HCT116 (cell line): Measurements from ENCODE around the gene ATRAID. TPM values are rescaled to one million over a fixed set of nuclear protein-coding genes. Genes with fewer than 3 reads are reported as not detected.

Experiments used
- ATAC-seq: fragments of 200-7000 bp; cut with Tn5 transposase; 2 replicates; pipeline ENCODE4 v1.9.1; 2020; ENCODE audit warnings: mild to moderate bottlenecking, moderate library complexity
- BruUV-seq: library from RNA; stranded (reverse); fragments of 400-500 nt; replicated peaks from 2 replicates; lab custom pipeline; 2021; lab: Mats Ljungman, UMichigan
- CTCF ChIA-PET: fragments of 300-600 bp; sonication (Branson Sonifier 250); formaldehyde crosslinking; loops from one replicate; lab custom pipeline; 2021; ENCODE audit warnings: antibody characterized with exemption; lab: Charles Lee
- POLR2A ChIA-PET: fragments of 300-600, 350-600 bp; sonication (Branson Sonifier 250); formaldehyde crosslinking; loops from one replicate; lab custom pipeline; 2021; ENCODE audit warnings: antibody characterized with exemption; lab: Charles Lee
- RAD21 ChIA-PET, 2 experiments: fragments of 300-600 bp; sonication (Branson Sonifier 250); formaldehyde crosslinking; loops; one replicate each; lab custom pipeline; 2023; ENCODE audit warnings: low total read pairs in 2 of 2; ENCODE audit not compliant: uncharacterized antibody in 2 of 2, unreplicated experiment in 2 of 2, low non-redundant PET in 1 of 2; lab: Charles Lee
- DNase-seq: peaks from one replicate; pipeline ENCODE4 v3.0.0-alpha.2; 2010; ENCODE audit warnings: low read depth, low spot score
- H2AFZ ChIP-seq: fragments of 200-600 bp; shearing (Covaris generic), sonication (generic); 2 replicates; pipeline ENCODE4 v1.6.1; 2017; ENCODE audit warnings: low read depth, mixed run types, mixed read lengths, antibody characterized with exemption, low read length; ENCODE audit not compliant: poor library complexity, severe bottlenecking
- H3K27ac ChIP-seq: 2 replicates; pipeline ENCODE4 v1.5.1; 2012; ENCODE audit warnings: low read depth, low read length
- H3K27me3 ChIP-seq: fragments of 200-600 bp; sonication (generic); 2 replicates; pipeline ENCODE4 v1.6.1; 2016; ENCODE audit warnings: mixed run types, low read length, mixed read lengths; ENCODE audit not compliant: insufficient read depth
- H3K36me3 ChIP-seq, 2 experiments: fragments of 200-500 bp in 1 of 2; fragments of 200-600 bp in 1 of 2; sonication (Bioruptor generic) in 1 of 2; sonication (generic) in 1 of 2; 2 replicates each; pipeline versions ENCODE4 v1.5.1 to v1.6.1; 2014 to 2016; ENCODE audit warnings: low read length in 2 of 2, inconsistent platforms in 1 of 2, mixed read lengths in 1 of 2, mixed run types in 1 of 2; ENCODE audit not compliant: insufficient read depth in 2 of 2, control insufficient read depth in 1 of 2
- H3K4me1 ChIP-seq, 2 experiments: fragments of 200-600 bp in 1 of 2; sonication (generic) in 1 of 2; 2 replicates each; pipeline versions ENCODE4 v1.5.1 to v1.6.1; 2012 to 2017; ENCODE audit warnings: low read length in 2 of 2, inconsistent platforms in 1 of 2, mild to moderate bottlenecking in 1 of 2, mixed read lengths in 1 of 2, mixed run types in 1 of 2, moderate library complexity in 1 of 2; ENCODE audit not compliant: insufficient read depth in 2 of 2, control insufficient read depth in 1 of 2
- H3K4me2 ChIP-seq: fragments of 200-600 bp; sonication (generic); 2 replicates; pipeline ENCODE4 v1.6.1; 2017; ENCODE audit warnings: mixed run types, low read length, mixed read lengths
- H3K4me3 ChIP-seq, 2 experiments: fragments of 200-600 bp in 1 of 2; sonication (generic) in 1 of 2; replicated peaks in 1 of 2; 2 replicates each; pipeline ENCODE4 v1.5.1; 2011 to 2016; ENCODE audit warnings: low read length in 2 of 2, control low read depth in 1 of 2, low read depth in 1 of 2, mild to moderate bottlenecking in 1 of 2, mixed read lengths in 1 of 2, mixed run types in 1 of 2
- H3K79me2 ChIP-seq: fragments of 200-600 bp; sonication (generic); 2 replicates; pipeline ENCODE4 v1.6.1; 2017; ENCODE audit warnings: mild to moderate bottlenecking, mixed run types, low read length, moderate library complexity, mixed read lengths; ENCODE audit not compliant: insufficient read depth
- H3K9ac ChIP-seq: fragments of 200-600 bp; sonication (generic); 2 replicates; pipeline ENCODE4 v1.6.1; 2016; ENCODE audit warnings: low read length, mixed read lengths
- H3K9me2 ChIP-seq: fragments of 200-600 bp; sonication (generic), shearing (Covaris generic); 2 replicates; pipeline ENCODE4 v1.6.1; 2017; ENCODE audit warnings: mixed run types, mild to moderate bottlenecking, moderate library complexity; ENCODE audit not compliant: insufficient read depth
- H3K9me3 ChIP-seq, 2 experiments: fragments of 200-500 bp in 1 of 2; fragments of 200-600 bp in 1 of 2; sonication (Bioruptor generic) in 1 of 2; sonication (generic) in 1 of 2; 2 replicates each; pipeline ENCODE4 v1.6.1; 2014 to 2017; ENCODE audit warnings: low read length in 2 of 2, mixed read lengths in 2 of 2, inconsistent platforms in 1 of 2, low read depth in 1 of 2, mild to moderate bottlenecking in 1 of 2, mixed run types in 1 of 2, moderate library complexity in 1 of 2; ENCODE audit not compliant: control insufficient read depth in 1 of 2, insufficient read depth in 1 of 2
- H4K20me1 ChIP-seq: fragments of 200-600 bp; sonication (generic), shearing (Covaris generic); 2 replicates; pipeline ENCODE4 v1.6.1; 2017; ENCODE audit warnings: mixed run types, mild to moderate bottlenecking, moderate library complexity; ENCODE audit not compliant: insufficient read depth
- CBX3 ChIP-seq: IDR thresholded peaks from 2 replicates; pipeline ENCODE4 v1.6.1; 2012; ENCODE audit warnings: low read depth
- EGR1 ChIP-seq: IDR thresholded peaks from 2 replicates; pipeline ENCODE4 v1.6.1; 2012; ENCODE audit warnings: low read depth
- ELF1 ChIP-seq: IDR thresholded peaks from 2 replicates; pipeline ENCODE4 v1.6.1; 2012; ENCODE audit warnings: low read depth, borderline replicate concordance
- EZH2 ChIP-seq: fragments of 200-600 bp; sonication (generic); IDR thresholded peaks from 2 replicates; pipeline ENCODE4 v1.6.1; 2017; ENCODE audit warnings: antibody characterized with exemption, mixed run types
- EZH2phosphoT487 ChIP-seq: fragments of 200-600 bp; IDR thresholded peaks from 2 replicates; pipeline ENCODE4 v1.6.1; 2018; ENCODE audit warnings: antibody characterized with exemption, borderline replicate concordance
- FOSL1 ChIP-seq: IDR thresholded peaks from 2 replicates; pipeline ENCODE4 v1.6.1; 2012; ENCODE audit warnings: low read depth
- POLR2AphosphoS5 ChIP-seq: IDR thresholded peaks from 2 replicates; pipeline ENCODE4 v1.6.1; 2011; ENCODE audit warnings: mild to moderate bottlenecking, low read depth, low read length, moderate library complexity
- SIN3A ChIP-seq: IDR thresholded peaks from 2 replicates; pipeline ENCODE4 v1.6.1; 2012; ENCODE audit warnings: low read depth
- SP1 ChIP-seq: IDR thresholded peaks from 2 replicates; pipeline ENCODE4 v1.6.1; 2012; ENCODE audit warnings: low read depth
- SRF ChIP-seq: IDR thresholded peaks from 2 replicates; pipeline ENCODE4 v1.6.1; 2012; ENCODE audit warnings: low read depth
- TCF7L2 ChIP-seq: IDR thresholded peaks from 2 replicates; pipeline ENCODE4 v1.7.0; 2011; ENCODE audit warnings: borderline replicate concordance, inconsistent platforms; ENCODE audit not compliant: insufficient read depth, insufficient read length; ENCODE audit errors: extremely low read depth
- YY1 ChIP-seq: IDR thresholded peaks from 2 replicates; pipeline ENCODE4 v1.6.1; 2011; ENCODE audit warnings: low read length, low read depth, moderate library complexity, mild to moderate bottlenecking; ENCODE audit not compliant: insufficient replicate concordance; ENCODE audit errors: extremely low read depth
- ZFX ChIP-seq: fragments of 450-650 bp; IDR thresholded peaks from 2 replicates; pipeline ENCODE4 v1.6.1; 2017
- ZNF274 ChIP-seq: fragments of 200-500 bp; sonication (Bioruptor generic); IDR thresholded peaks from 2 replicates; pipeline ENCODE4 v1.6.1; 2014; ENCODE audit warnings: mild to moderate bottlenecking, low read depth, low read length, inconsistent platforms
- intact Hi-C: fragments of 100-400 bp; cut with micrococcal nuclease; formaldehyde crosslinking; loops from 2 replicates; pipeline ENCODE4 v1.10.0; 2022
- total RNA-seq: library from RNA; stranded (reverse); gene quantifications from one replicate; pipeline ENCODE4 v1.2.1, GENCODE V29; 2021; ENCODE audit not compliant: unreplicated experiment
- TF ChIP-seq, protein P1 (sequence below), 3 experiments: fragments of 200-600 bp in 1 of 3; sonication (generic) in 1 of 3; IDR thresholded peaks in 2 of 3; conservative IDR thresholded peaks in 1 of 3; 2 replicates each; pipeline ENCODE4 v1.5.1; 2012 to 2017; ENCODE audit warnings: low read depth in 2 of 3, low read length in 2 of 3, antibody characterized with exemption in 1 of 3, borderline replicate concordance in 1 of 3, control low read depth in 1 of 3, mild to moderate bottlenecking in 1 of 3, mixed read lengths in 1 of 3, mixed run types in 1 of 3, moderate library complexity in 1 of 3; ENCODE audit not compliant: insufficient read depth in 1 of 3
- TF ChIP-seq, protein P2 (sequence below): IDR thresholded peaks from 2 replicates; pipeline ENCODE4 v1.6.1; 2012
- TF ChIP-seq, protein P3 (sequence below): IDR thresholded peaks from 2 replicates; pipeline ENCODE4 v1.6.1; 2011; ENCODE audit warnings: mild to moderate bottlenecking, low read length, moderate library complexity; ENCODE audit not compliant: insufficient replicate concordance; ENCODE audit errors: extremely low read depth

ATRAID gene
- total RNA-seq, 1 experiment from 2014 or later: 93.6 TPM

DNA sequence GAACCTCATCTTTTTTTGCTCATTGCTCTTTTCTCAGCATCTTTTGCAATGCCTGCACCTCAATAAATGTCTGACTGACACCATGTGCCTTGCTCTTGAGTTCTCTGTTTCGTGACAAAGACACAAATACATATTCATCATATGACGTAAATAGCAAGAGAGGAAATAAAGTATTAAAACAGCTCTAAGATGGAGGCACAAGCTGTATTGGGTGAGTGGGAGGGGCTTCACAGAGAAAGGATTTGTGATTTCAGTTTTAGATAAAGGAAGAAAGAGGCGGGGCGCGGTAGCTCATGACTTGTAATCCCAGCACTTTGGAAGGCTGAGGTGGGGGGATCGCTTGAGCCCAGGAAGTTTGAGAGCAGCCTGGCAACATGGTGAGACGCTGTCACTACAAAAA is 8.2 kb downstream of the ATRAID start:
- Histone ChIP-seq H2AFZ (no peak overlapping the region), H3K9ac (no peak overlapping the region), H3K9me2 (no peaks in the 10 kb centered on the region), H3K4me3 (no peak overlapping the region), H3K36me3 (peaks cover 30 to 61% of the 10 kb centered on the region in 2 experiments), H3K27me3 (no peaks in the 10 kb centered on the region), H3K79me2 (peaks cover 57% of the 10 kb centered on the region), H3K9me3 (no peaks in the 10 kb centered on the region), H4K20me1 (no peaks in the 10 kb centered on the region), H3K4me1 (peaks cover 3 to 17% of the 10 kb centered on the region in 2 experiments; a peak in 3 of 4 replicates), H3K27ac (no peak overlapping the region), H3K4me2 (no peak overlapping the region)
- ATAC-seq (no peak), DNase-seq (no peak)
- ChIA-PET RAD21 (no interaction called here), POLR2A (no interaction called here), CTCF (interaction anchor here (1.1 kb wide), 1 partner anchor 60 kb away, joined by 3 read pairs; no protein-coding TSS in a partner anchor)
- intact Hi-C loops: no loop called here
- TF ChIP-seq SIN3A (no peak), EZH2phosphoT487 (no peak), FOSL1 (no peak), ZNF274 (no peak), YY1 (no peak), EZH2 (no peak), SP1 (no peak), EGR1 (no peak), POLR2AphosphoS5 (no peak), CBX3 (no peak), TCF7L2 (no peak), ZFX (no peak), ELF1 (no peak), SRF (no peak)
- TF ChIP-seq, protein P1, sequence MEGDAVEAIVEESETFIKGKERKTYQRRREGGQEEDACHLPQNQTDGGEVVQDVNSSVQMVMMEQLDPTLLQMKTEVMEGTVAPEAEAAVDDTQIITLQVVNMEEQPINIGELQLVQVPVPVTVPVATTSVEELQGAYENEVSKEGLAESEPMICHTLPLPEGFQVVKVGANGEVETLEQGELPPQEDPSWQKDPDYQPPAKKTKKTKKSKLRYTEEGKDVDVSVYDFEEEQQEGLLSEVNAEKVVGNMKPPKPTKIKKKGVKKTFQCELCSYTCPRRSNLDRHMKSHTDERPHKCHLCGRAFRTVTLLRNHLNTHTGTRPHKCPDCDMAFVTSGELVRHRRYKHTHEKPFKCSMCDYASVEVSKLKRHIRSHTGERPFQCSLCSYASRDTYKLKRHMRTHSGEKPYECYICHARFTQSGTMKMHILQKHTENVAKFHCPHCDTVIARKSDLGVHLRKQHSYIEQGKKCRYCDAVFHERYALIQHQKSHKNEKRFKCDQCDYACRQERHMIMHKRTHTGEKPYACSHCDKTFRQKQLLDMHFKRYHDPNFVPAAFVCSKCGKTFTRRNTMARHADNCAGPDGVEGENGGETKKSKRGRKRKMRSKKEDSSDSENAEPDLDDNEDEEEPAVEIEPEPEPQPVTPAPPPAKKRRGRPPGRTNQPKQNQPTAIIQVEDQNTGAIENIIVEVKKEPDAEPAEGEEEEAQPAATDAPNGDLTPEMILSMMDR (IDR thresholded peaks at IDR 0.05 in 2 of 3, conservative IDR thresholded peaks at IDR 0.05 in 1 of 3; ENCODE audit: borderline replicate concordance in 1 of 3, insufficient read depth in 1 of 3, low read depth in 2 of 3, low read length in 2 of 3): no peak
- TF ChIP-seq, protein P2, sequence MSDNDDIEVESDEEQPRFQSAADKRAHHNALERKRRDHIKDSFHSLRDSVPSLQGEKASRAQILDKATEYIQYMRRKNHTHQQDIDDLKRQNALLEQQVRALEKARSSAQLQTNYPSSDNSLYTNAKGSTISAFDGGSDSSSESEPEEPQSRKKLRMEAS: no peak
- TF ChIP-seq, protein P3, sequence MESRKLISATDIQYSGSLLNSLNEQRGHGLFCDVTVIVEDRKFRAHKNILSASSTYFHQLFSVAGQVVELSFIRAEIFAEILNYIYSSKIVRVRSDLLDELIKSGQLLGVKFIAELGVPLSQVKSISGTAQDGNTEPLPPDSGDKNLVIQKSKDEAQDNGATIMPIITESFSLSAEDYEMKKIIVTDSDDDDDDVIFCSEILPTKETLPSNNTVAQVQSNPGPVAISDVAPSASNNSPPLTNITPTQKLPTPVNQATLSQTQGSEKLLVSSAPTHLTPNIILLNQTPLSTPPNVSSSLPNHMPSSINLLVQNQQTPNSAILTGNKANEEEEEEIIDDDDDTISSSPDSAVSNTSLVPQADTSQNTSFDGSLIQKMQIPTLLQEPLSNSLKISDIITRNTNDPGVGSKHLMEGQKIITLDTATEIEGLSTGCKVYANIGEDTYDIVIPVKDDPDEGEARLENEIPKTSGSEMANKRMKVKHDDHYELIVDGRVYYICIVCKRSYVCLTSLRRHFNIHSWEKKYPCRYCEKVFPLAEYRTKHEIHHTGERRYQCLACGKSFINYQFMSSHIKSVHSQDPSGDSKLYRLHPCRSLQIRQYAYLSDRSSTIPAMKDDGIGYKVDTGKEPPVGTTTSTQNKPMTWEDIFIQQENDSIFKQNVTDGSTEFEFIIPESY: no peak
- no TSS peak for BruUV-seq
